Breast epithelium (tissue), 3 donors: ENCODE results near the gene CSH2.

Source experiments
- CTCF ChIP-seq, 3 donors: fragments of 450-650 bp; IDR thresholded peaks; one replicate each; pipeline ENCODE4 v1.5.1; 2016 to 2017; ENCODE audit warnings: antibody characterized with exemption in 3 of 3, mild to moderate bottlenecking in 3 of 3, moderate library complexity in 3 of 3
- POLR2A ChIP-seq: fragments of 450-650 bp; IDR thresholded peaks from one replicate; pipeline ENCODE4 v1.6.1; 2016; ENCODE audit warnings: antibody characterized with exemption, mild to moderate bottlenecking, moderate library complexity
- POLR2AphosphoS5 ChIP-seq, 3 donors: sonication (generic); formaldehyde crosslinking; IDR thresholded peaks; one replicate each; pipeline ENCODE4 v1.6.1; 2017; ENCODE audit warnings: antibody characterized with exemption in 3 of 3

DNA sequence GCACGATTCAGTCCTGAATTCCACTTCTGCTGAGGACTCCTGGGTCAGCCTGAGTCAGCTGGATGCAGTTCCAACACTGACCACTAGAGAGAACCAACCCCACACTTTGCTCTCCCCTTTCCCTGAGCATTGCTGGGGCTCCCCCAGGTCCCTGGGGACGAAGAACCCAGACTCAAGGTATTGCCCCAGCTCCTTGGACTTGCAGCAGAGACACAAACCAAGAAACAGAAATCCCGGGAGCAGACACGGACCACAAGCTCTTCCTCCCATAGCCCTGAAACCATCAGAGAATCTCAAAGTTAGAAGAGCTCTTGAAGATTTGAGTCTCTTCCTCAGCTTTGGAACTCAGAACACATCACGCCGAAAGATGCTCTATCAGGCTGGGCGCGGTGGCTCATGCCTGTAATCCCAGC, 45.8 kb upstream of the CSH2 start:
- TF ChIP-seq CTCF (IDR thresholded peaks at IDR 0.05): peak; percentile 80 to 94 (median 93)
- TF ChIP-seq POLR2A: no peak
- TF ChIP-seq POLR2AphosphoS5 (IDR thresholded peaks at IDR 0.05): no peak
